NCI-H345 treated with DMSO at 0.1 percent for 48 hours (cell line): Measurements from ENCODE around the gene NEFH.
"Not testable (repeated sequence)": the region's sequence is repeated elsewhere in the genome, so short reads cannot be mapped to it uniquely, and the experiment has no call there.

ENCODE experiments used
- DNase-seq: peaks from one replicate; lab custom pipeline; 2025; ENCODE audit not compliant: unreplicated experiment; lab: John Stamatoyannopoulos, UW

Gene NEFH

GRCh38 chr22:29479417-29480261, at the start of gene NEFH:
NEFH (plus strand) TSS chr22:29480218; CDS start chr22:29480263, 45 bp downstream.
- DNase-seq = peak; percentile 17

- no peak for DNase-seq
Measured at GRCh38 chr22:29431986-29432385, 48.0 kb upstream of the NEFH start.

- DNase-seq = no peak
Measured at GRCh38 chr22:29433856-29434255, 46.2 kb upstream of the NEFH start.

GRCh38 chr22:29434288-29434687, 45.7 kb upstream of the NEFH start:
- no peak for DNase-seq

GRCh38 chr22:29435236-29436136, 44.5 kb upstream of the NEFH start:
- no peak for DNase-seq

- DNase-seq = not testable (repeated sequence)
Measured at GRCh38 chr22:29438283-29438682, 41.7 kb upstream of the NEFH start, which contains the start of gene RFPL1. RFPL1 (plus strand) TSS chr22:29438583.

GRCh38 chr22:29442976-29443375, 37.0 kb upstream of the NEFH start:
- DNase-seq = no peak

- DNase-seq = no peak
Measured at GRCh38 chr22:29443452-29443851, 36.6 kb upstream of the NEFH start.

GRCh38 chr22:29443861-29444792, 35.9 kb upstream of the NEFH start:
- no peak for DNase-seq

- no peak for DNase-seq
Measured at GRCh38 chr22:29445508-29445907, 34.5 kb upstream of the NEFH start.

- DNase-seq = no peak
Measured at GRCh38 chr22:29447906-29448305, 32.1 kb upstream of the NEFH start.

- no peak for DNase-seq
Measured at GRCh38 chr22:29449296-29449875, 30.6 kb upstream of the NEFH start.

- no peak for DNase-seq
Measured at GRCh38 chr22:29450222-29450621, 29.8 kb upstream of the NEFH start.

GRCh38 chr22:29451863-29452262, 28.2 kb upstream of the NEFH start:
- DNase-seq = no peak

- DNase-seq = no peak
Measured at GRCh38 chr22:29454276-29454675, 25.7 kb upstream of the NEFH start.

- no peak for DNase-seq
Measured at GRCh38 chr22:29456211-29456671, 23.8 kb upstream of the NEFH start.

- DNase-seq = no peak
Measured at GRCh38 chr22:29457730-29458129, 22.3 kb upstream of the NEFH start.

GRCh38 chr22:29458551-29458950, 21.5 kb upstream of the NEFH start:
- DNase-seq = no peak

- DNase-seq = no peak
Measured at GRCh38 chr22:29459773-29460172, 20.2 kb upstream of the NEFH start.

GRCh38 chr22:29461263-29461662, 18.8 kb upstream of the NEFH start:
- no peak for DNase-seq
